DMS53 (cell line): Measurements from ENCODE around the gene TGFBR1.

ENCODE experiments used
- DNase-seq: peaks from one replicate; lab custom pipeline; 2025; lab: John Stamatoyannopoulos, UW

TGFBR1 gene

GRCh38 chr9:99107421-99107820 lies 2.5 kb downstream of the TGFBR1 start:
- DNase-seq: no peak

GRCh38 chr9:99108131-99108530 lies 3.2 kb downstream of the TGFBR1 start:
- no peak for DNase-seq

- DNase-seq: no peak
Measured at GRCh38 chr9:99109522-99109921, 4.6 kb downstream of the TGFBR1 start.

- DNase-seq: no peak
Measured at GRCh38 chr9:99112750-99113413, 8.0 kb downstream of the TGFBR1 start.

GRCh38 chr9:99113414-99114048 lies 8.6 kb downstream of the TGFBR1 start:
- DNase-seq: no peak

- DNase-seq: no peak
Measured at GRCh38 chr9:99114049-99114440, 9.1 kb downstream of the TGFBR1 start.

- DNase-seq: no peak
Measured at GRCh38 chr9:99114846-99115500, 10.1 kb downstream of the TGFBR1 start.

- DNase-seq: no peak
Measured at GRCh38 chr9:99116003-99116411, 11.1 kb downstream of the TGFBR1 start.

GRCh38 chr9:99118782-99119466 lies 14.0 kb downstream of the TGFBR1 start:
- DNase-seq: no peak

GRCh38 chr9:99119976-99120655 lies 15.2 kb downstream of the TGFBR1 start:
- DNase-seq: no peak

- no peak for DNase-seq
Measured at GRCh38 chr9:99121604-99122003, 16.7 kb downstream of the TGFBR1 start.

- DNase-seq: no peak
Measured at GRCh38 chr9:99124534-99125255, 19.8 kb downstream of the TGFBR1 start.

- no peak for DNase-seq
Measured at GRCh38 chr9:99125446-99125845, 20.5 kb downstream of the TGFBR1 start.

- DNase-seq: no peak
Measured at GRCh38 chr9:99126312-99126711, 21.4 kb downstream of the TGFBR1 start.

- no peak for DNase-seq
Measured at GRCh38 chr9:99127356-99128132, 22.6 kb downstream of the TGFBR1 start.

GRCh38 chr9:99128133-99128406 lies 23.2 kb downstream of the TGFBR1 start:
- DNase-seq: no peak

GRCh38 chr9:99129091-99129490 lies 24.2 kb downstream of the TGFBR1 start:
- DNase-seq: no peak

- DNase-seq: no peak
Measured at GRCh38 chr9:99130069-99130468, 25.2 kb downstream of the TGFBR1 start.

- DNase-seq: no peak
Measured at GRCh38 chr9:99133145-99133544, 28.2 kb downstream of the TGFBR1 start.

- DNase-seq: no peak
Measured at GRCh38 chr9:99134893-99135341, 30.0 kb downstream of the TGFBR1 start.

GRCh38 chr9:99135456-99135855 lies 30.5 kb downstream of the TGFBR1 start:
- DNase-seq: no peak
